Mucosa of descending colon (tissue), 3 donors: ENCODE measurements around the gene MACROD1. TPM values are rescaled to one million over a fixed set of nuclear protein-coding genes. Genes with fewer than 3 reads are reported as not detected.

Experiments
- ATAC-seq: fragments of 200-7000 bp; cut with Tn5 transposase; one replicate; pipeline ENCODE4 v1.9.1; 2020; ENCODE audit warnings: mild to moderate bottlenecking, moderate library complexity
- DNase-seq, 3 donors: peaks; one replicate each; pipeline ENCODE4 v3.0.0-alpha.2; 2020
- H3K36me3 ChIP-seq: fragments of 200-600 bp; one replicate; pipeline ENCODE4 v1.8.0; 2021; ENCODE audit warnings: low read depth, mild to moderate bottlenecking
- H3K4me1 ChIP-seq: fragments of 200-600 bp; one replicate; pipeline ENCODE4 v1.8.0; 2021; ENCODE audit warnings: low read depth, mild to moderate bottlenecking
- H3K4me3 ChIP-seq: fragments of 200-600 bp; one replicate; pipeline ENCODE4 v1.8.0; 2021; ENCODE audit warnings: mild to moderate bottlenecking
- H3K9me3 ChIP-seq: fragments of 200-600 bp; one replicate; pipeline ENCODE4 v1.8.0; 2021; ENCODE audit warnings: mild to moderate bottlenecking
- CTCF ChIP-seq: fragments of 200-600 bp; IDR thresholded peaks from one replicate; pipeline ENCODE4 v1.8.0; 2022; ENCODE audit warnings: antibody characterized with exemption, mild to moderate bottlenecking
- intact Hi-C, 2 donors: fragments of 100-400 bp; cut with DNase I in 1 of 2; cut with micrococcal nuclease in 1 of 2; formaldehyde crosslinking; loops; one replicate each; pipeline versions ENCODE4 v1.11.0 to v1.11.1; 2022; cut with DNase I, micrococcal nuclease
- total RNA-seq, 3 donors: library from RNA; stranded (reverse); fragmentation: NEBNext Ultra II Directional in 2 of 3; extraction: Animal tissue kit (Norgen Biotek cat#: 25700) in 2 of 3; gene quantifications; one replicate each; pipeline versions ENCODE4 v1.2.1 to v1.2.4, GENCODE V29; 2021 to 2023
- donor health status: DM: no; HTN: no; CAD: no; lungs with moderate emphysema.
- donor health status: DM: no; HTN: no; CAD: no.
- donor health status: DM: no; HTN: yes; CAD: no.

MACROD1 gene
- total RNA-seq, 3 donors from 2014 or later, result 26.7 to 38.7 (median 38.1) TPM

- no peak for TF ChIP-seq CTCF
- no peak for DNase-seq
- H3K4me3 ChIP-seq, result no peak overlapping the region
- intact Hi-C loops, result loop anchor here in 1 of 2 donors (10.0 kb wide), 1 partner anchor 322 kb away; the partner anchor contains the start of gene MARK2
- no peaks in the 10 kb centered on the region for H3K4me1 ChIP-seq
- ATAC-seq, result no peak
- H3K9me3 ChIP-seq, result no peaks in the 10 kb centered on the region
- no peaks in the 10 kb centered on the region for H3K36me3 ChIP-seq
Measured at GRCh38 chr11:64156235-64157011, 9.5 kb downstream of the MACROD1 start.

- H3K9me3 ChIP-seq, result no peaks in the 10 kb centered on the region
- DNase-seq (no peak), ATAC-seq (no peak)
- H3K4me1 ChIP-seq, result no peaks in the 10 kb centered on the region
- no peak overlapping the region for H3K4me3 ChIP-seq
- no peak for TF ChIP-seq CTCF
- intact Hi-C loops, result loop anchor here in 1 of 2 donors (5.0 to 10.0 kb wide), 2 partner anchors 152 to 319 kb away; partner anchors contain the start of gene MARK2
- no peaks in the 10 kb centered on the region for H3K36me3 ChIP-seq
Measured at GRCh38 chr11:64153812-64154211, 12.1 kb downstream of the MACROD1 start.

GRCh38 chr11:64152841-64153691, 12.8 kb downstream of the MACROD1 start:
- H3K4me1 ChIP-seq, result no peaks in the 10 kb centered on the region
- DNase-seq (peak; percentile 67 to 82 (median 74)), ATAC-seq (peak; percentile 96)
- intact Hi-C loops, result loop anchor here in 1 of 2 donors (5.0 to 10.0 kb wide), 2 partner anchors 151 to 318 kb away; partner anchors contain the start of gene MARK2
- H3K4me3 ChIP-seq, result no peak overlapping the region
- no peaks in the 10 kb centered on the region for H3K9me3 ChIP-seq
- no peaks in the 10 kb centered on the region for H3K36me3 ChIP-seq
- TF ChIP-seq CTCF, result peak; percentile 100

GRCh38 chr11:64151337-64151736, 14.6 kb downstream of the MACROD1 start:
- intact Hi-C loops, result loop anchor here in 1 of 2 donors (5.0 to 10.0 kb wide), 2 partner anchors 149 to 317 kb away; partner anchors contain the start of gene MARK2
- TF ChIP-seq CTCF, result no peak
- no peak overlapping the region for H3K4me3 ChIP-seq

GRCh38 chr11:64150481-64151239, 15.3 kb downstream of the MACROD1 start:
- Histone ChIP-seq H3K4me3 (no peak overlapping the region), H3K36me3 (no peaks in the 10 kb centered on the region), H3K9me3 (no peaks in the 10 kb centered on the region), H3K4me1 (no peaks in the 10 kb centered on the region)
- intact Hi-C loops, result loop anchor here in 1 of 2 donors (5.0 to 10.0 kb wide), 2 partner anchors 148 to 316 kb away; partner anchors contain the start of gene MARK2
- TF ChIP-seq CTCF, result no peak
- DNase-seq (no peak), ATAC-seq (no peak)

More at GRCh38 chr11:64151337-64151736, 14.6 kb downstream of the MACROD1 start:
- no peak for ATAC-seq
- H3K36me3 ChIP-seq, result no peaks in the 10 kb centered on the region
- no peaks in the 10 kb centered on the region for H3K4me1 ChIP-seq
- H3K9me3 ChIP-seq, result no peaks in the 10 kb centered on the region
- DNase-seq, result no peak
